Measurements from ENCODE around the gene RINL.
"Not testable (repeated sequence)": the region's sequence is repeated elsewhere in the genome, so short reads cannot be mapped to it uniquely, and the experiment has no call there.

The RINL gene

GRCh38 chr19:38893341-38893771, 15.3 kb upstream of the RINL start:
- no peak for TF ChIP-seq CTCF (IDR thresholded peaks at IDR 0.05; ENCODE audit: insufficient read depth, missing control alignments)
- DNase-seq (ENCODE audit: insufficient read length, low spot score) (no peak), FAIRE-seq (no peak)

DNA sequence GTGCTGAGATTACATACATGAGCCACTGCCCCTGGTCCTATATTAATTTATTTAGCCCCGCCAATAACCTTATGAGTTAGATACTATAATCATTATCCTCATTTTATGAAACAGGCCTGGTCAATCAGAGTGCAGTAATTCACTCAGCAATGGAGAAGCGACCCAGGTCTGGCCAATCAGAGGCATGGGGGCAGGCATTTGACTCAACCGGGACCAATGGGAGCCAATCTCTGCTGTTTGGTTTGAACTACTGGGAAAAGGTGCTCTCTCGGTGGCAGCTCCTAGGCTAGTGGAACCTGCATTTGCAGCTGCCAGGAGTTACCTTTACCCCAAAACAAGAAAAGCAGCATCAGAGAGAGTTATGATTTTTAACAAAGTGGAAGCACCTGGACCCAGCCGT, 14.8 kb upstream of the RINL start:
- no peak for FAIRE-seq
- DNase-seq (ENCODE audit: insufficient read length, low spot score), result no peak
- TF ChIP-seq CTCF (IDR thresholded peaks at IDR 0.05; ENCODE audit: insufficient read depth, missing control alignments), result no peak

DNA sequence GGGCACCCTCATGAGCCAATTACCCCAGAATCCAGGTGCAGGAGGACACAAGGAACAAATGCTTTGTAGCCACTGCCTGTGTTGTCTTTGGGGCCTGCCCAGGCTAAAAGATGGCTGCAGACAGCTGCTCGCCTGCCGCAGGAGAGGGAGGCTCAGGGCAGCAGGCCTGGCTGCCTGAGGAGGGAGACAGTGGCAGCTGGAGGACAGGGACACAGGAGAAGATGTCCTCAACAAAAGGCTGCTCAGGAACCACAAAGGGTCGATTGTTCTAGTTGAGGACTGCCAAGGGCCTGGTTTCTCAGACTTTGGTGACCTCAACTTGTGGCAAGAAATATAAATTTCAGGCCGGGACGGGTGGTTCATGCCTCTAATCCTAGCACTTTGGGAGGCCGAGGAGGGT, 13.7 kb upstream of the RINL start:
- FAIRE-seq, result no peak
- no peak for TF ChIP-seq CTCF (IDR thresholded peaks at IDR 0.05; ENCODE audit: insufficient read depth, missing control alignments)
- DNase-seq (ENCODE audit: insufficient read length, low spot score), result no peak

GRCh38 chr19:38890686-38891085, 12.6 kb upstream of the RINL start:
- no peak for FAIRE-seq
- no peak for TF ChIP-seq CTCF (IDR thresholded peaks at IDR 0.05; ENCODE audit: insufficient read depth, missing control alignments)
- DNase-seq (ENCODE audit: insufficient read length, low spot score), result no peak

GRCh38 chr19:38889803-38890202, 11.7 kb upstream of the RINL start:
- TF ChIP-seq CTCF (IDR thresholded peaks at IDR 0.05; ENCODE audit: insufficient read depth, missing control alignments), result no peak
- FAIRE-seq, result no peak
- no peak for DNase-seq (ENCODE audit: insufficient read length, low spot score)

GRCh38 chr19:38888876-38889275, 10.8 kb upstream of the RINL start:
- FAIRE-seq (no peak), DNase-seq (ENCODE audit: insufficient read length, low spot score) (no peak)
- TF ChIP-seq CTCF (IDR thresholded peaks at IDR 0.05; ENCODE audit: insufficient read depth, missing control alignments), result no peak

DNA sequence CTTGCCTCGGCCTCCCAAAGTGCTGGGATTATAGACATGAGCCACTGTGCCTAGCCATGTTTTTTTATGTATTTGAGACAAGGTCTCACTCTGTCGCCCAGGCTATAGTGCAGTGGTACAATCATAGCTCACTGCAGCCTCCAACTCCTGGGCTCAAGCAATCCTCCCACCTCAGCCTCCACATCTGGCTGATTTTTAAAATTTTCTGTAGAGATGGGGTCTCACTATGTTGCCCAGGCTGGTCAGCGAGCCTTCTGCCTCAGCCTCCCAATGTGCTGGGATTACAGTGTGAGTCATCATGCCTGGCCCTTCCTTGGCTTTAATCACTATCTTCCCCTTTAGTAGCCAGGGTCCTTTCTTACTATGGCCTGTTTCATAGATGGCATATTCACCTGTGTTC, 6.6 kb upstream of the RINL start:
- DNase-seq (ENCODE audit: insufficient read length, low spot score); FAIRE-seq: not testable (repeated sequence)

DNA sequence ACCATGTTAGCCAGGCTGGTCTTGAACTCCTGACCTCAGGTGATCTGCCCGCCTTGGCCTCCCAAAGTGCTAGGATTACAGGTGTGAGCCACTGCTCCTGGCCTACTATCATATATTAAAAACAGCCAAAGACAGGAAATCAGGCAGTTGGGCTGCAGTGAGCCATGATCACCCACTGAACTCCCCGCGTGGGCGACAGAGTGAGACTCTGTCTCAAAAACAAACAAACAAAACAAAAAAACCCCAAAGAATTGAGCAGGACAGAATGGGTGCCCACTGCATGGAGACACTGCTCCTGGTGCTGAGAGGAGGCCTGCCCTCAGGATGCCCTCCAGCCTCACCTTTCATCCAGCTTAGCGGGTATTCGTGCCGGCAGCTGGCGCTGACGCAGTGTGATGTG, 5.2 kb upstream of the RINL start:
- TF ChIP-seq CTCF (IDR thresholded peaks at IDR 0.05; ENCODE audit: insufficient read depth, missing control alignments), result no peak
- FAIRE-seq (no peak), DNase-seq (ENCODE audit: insufficient read length, low spot score) (no peak)

Measured in D721Med (cell line).